Measurements from ENCODE around the gene CEP43. TPM values are rescaled to one million over a fixed set of nuclear protein-coding genes. Genes with fewer than 3 reads are reported as not detected.

Gene CEP43
- total and polyA plus RNA-seq, 10 of the 15 experiments (the other 5 are each of a cell fraction or from before 2014, with no cell fraction given): 7.7 to 49.9 (median 24.6) TPM

GRCh38 chr6:166952567-166953486 lies 46.4 kb upstream of the CEP43 start (continued):
- TF ChIP-seq ZBTB40 (IDR thresholded peaks at IDR 0.05; ENCODE audit: borderline replicate concordance): peak; percentile 24; the same call in 1 of the 2 replicates
- 0 out of 2 replicates have a peak, but pooled peaks have one; percentile 3 for TF ChIP-seq MAX (IDR thresholded peaks at IDR 0.05; ENCODE audit: low read depth, low read length)
- no peak for TF ChIP-seq EGR1 (IDR thresholded peaks at IDR 0.05; ENCODE audit: borderline replicate concordance in 1 of 2, low read depth in 2 of 2, low read length in 2 of 2)
- TF ChIP-seq CUX1 (IDR thresholded peaks at IDR 0.05; ENCODE audit: insufficient replicate concordance, low read depth, low read length): no peak
- no peak for TF ChIP-seq DPF2 (IDR thresholded peaks at IDR 0.05)
- no peak for TF ChIP-seq ELK1 (IDR thresholded peaks at IDR 0.05; ENCODE audit: low read depth, low read length)
- TF ChIP-seq BRCA1 (IDR thresholded peaks at IDR 0.05; ENCODE audit: low read depth, low read length): no peak
- no peak for TF ChIP-seq SPI1 (IDR thresholded peaks at IDR 0.05; ENCODE audit: borderline replicate concordance, insufficient read depth, low read depth, low read length)
- TF ChIP-seq ZBTB33 (IDR thresholded peaks at IDR 0.05): 0 out of 2 replicates have a peak, but pooled peaks have one; percentile 12
- TF ChIP-seq MLLT1 (IDR thresholded peaks at IDR 0.05): peak; percentile 97
- TF ChIP-seq SUPT20H (IDR thresholded peaks at IDR 0.05; ENCODE audit: borderline replicate concordance, control insufficient read depth, low read depth, low read length): no peak
- no peak for TF ChIP-seq POLR2AphosphoS2 (IDR thresholded peaks at IDR 0.05; ENCODE audit: low read depth, low read length)
